PC-9 (cell line): ENCODE data around the gene EML6. TPM values are rescaled to one million over a fixed set of nuclear protein-coding genes. Genes with fewer than 3 reads are reported as not detected.

Experiments
- BruUV-seq: library from RNA; stranded (reverse); fragments of 400-500 nt; replicated peaks from 2 replicates; lab custom pipeline; 2021; lab: Mats Ljungman, UMichigan
- CTCF ChIA-PET: fragments of 300-600 bp; sonication (Branson Sonifier 250); formaldehyde crosslinking; loops from one replicate; lab custom pipeline; 2022; ENCODE audit warnings: antibody characterized with exemption; lab: Charles Lee
- POLR2A ChIA-PET: fragments of 300-600 bp; sonication (Branson Sonifier 250); formaldehyde crosslinking; loops from one replicate; lab custom pipeline; 2022; ENCODE audit warnings: antibody characterized with exemption; ENCODE audit not compliant: unreplicated experiment; lab: Charles Lee
- DNase-seq, 2 experiments: peaks; one replicate each; pipeline versions ENCODE4 v3.0.0 to v3.0.0-alpha.2; 2015 to 2022; ENCODE audit warnings: mixed read lengths in 1 of 2
- H2AFZ ChIP-seq: fragments of 200-600 bp; sonication (generic); 2 replicates; pipeline ENCODE4 v1.8.1; 2017; ENCODE audit warnings: antibody characterized with exemption
- H3F3A ChIP-seq: fragments of 200-600 bp; sonication (generic); 2 replicates; pipeline ENCODE4 v1.8.1; 2017; ENCODE audit warnings: antibody characterized with exemption, mild to moderate bottlenecking, low read depth; ENCODE audit not compliant: insufficient read depth
- H3K27ac ChIP-seq: fragments of 200-600 bp; sonication (generic); 2 replicates; pipeline ENCODE4 v1.6.1; 2016; ENCODE audit warnings: mixed run types
- H3K27me3 ChIP-seq: fragments of 200-600 bp; sonication (generic); 2 replicates; pipeline ENCODE4 v1.6.1; 2016; ENCODE audit warnings: low read depth, mixed run types; ENCODE audit not compliant: insufficient read depth
- H3K36me3 ChIP-seq: fragments of 200-600 bp; sonication (generic); 2 replicates; pipeline ENCODE4 v1.6.1; 2016; ENCODE audit warnings: low read depth, mixed run types
- H3K4me1 ChIP-seq: fragments of 200-600 bp; sonication (generic); replicated peaks from 2 replicates; pipeline ENCODE4 v1.6.1; 2016; ENCODE audit warnings: mixed run types; ENCODE audit not compliant: insufficient read depth
- H3K4me2 ChIP-seq: fragments of 200-600 bp; sonication (generic); 2 replicates; pipeline ENCODE4 v1.6.1; 2017; ENCODE audit warnings: mixed run types
- H3K4me3 ChIP-seq: fragments of 200-600 bp; sonication (generic); 2 replicates; pipeline ENCODE4 v1.6.1; 2016; ENCODE audit warnings: mixed run types
- H3K79me2 ChIP-seq: fragments of 200-600 bp; sonication (generic); 2 replicates; pipeline ENCODE4 v1.6.1; 2017; ENCODE audit warnings: low read depth, mixed run types
- H3K9me2 ChIP-seq: fragments of 200-600 bp; sonication (generic); 2 replicates; pipeline ENCODE4 v1.8.1; 2017; ENCODE audit warnings: mild to moderate bottlenecking; ENCODE audit not compliant: insufficient read depth
- H3K9me3 ChIP-seq: fragments of 200-600 bp; sonication (generic); 2 replicates; pipeline ENCODE4 v1.8.1; 2016; ENCODE audit warnings: low read depth; ENCODE audit not compliant: insufficient read depth
- H4K20me1 ChIP-seq: fragments of 200-600 bp; sonication (generic); 2 replicates; pipeline ENCODE4 v1.8.1; 2017; ENCODE audit not compliant: insufficient read depth
- CTCF ChIP-seq: fragments of 200-600 bp; sonication (generic); conservative IDR thresholded peaks from 2 replicates; pipeline ENCODE4 v1.6.1; 2017; ENCODE audit warnings: mixed run types, antibody characterized with exemption, mild to moderate bottlenecking, moderate library complexity
- EZH2 ChIP-seq: fragments of 200-600 bp; sonication (generic); IDR thresholded peaks from 2 replicates; pipeline ENCODE4 v1.8.0; 2017; ENCODE audit warnings: antibody characterized with exemption, low read depth
- intact Hi-C: fragments of 100-400 bp; cut with micrococcal nuclease; formaldehyde crosslinking; loops from one replicate; pipeline ENCODE4 v1.10.0; 2022; ENCODE audit not compliant: unreplicated experiment
- total RNA-seq: library from RNA; stranded (reverse); gene quantifications from 2 replicates; pipeline ENCODE4 v1.2.3, GENCODE V29; 2021

EML6 gene
- total RNA-seq, 1 experiment from 2014 or later = 3.7 TPM

- intact Hi-C loops = loop anchor here (5.0 to 10.0 kb wide), 2 partner anchors 114 to 214 kb away; partner anchors contain the start of genes CLHC1 and RPS27A
Observed at GRCh38 chr2:55018619-55019018, 295.2 kb downstream of the EML6 start.

GRCh38 chr2:55019526-55020258 is 296.2 kb downstream of the EML6 start:
- ChIA-PET POLR2A (interaction anchor here (0.6 kb wide), 1 partner anchor 10 kb away, joined by 5 read pairs; no protein-coding TSS in a partner anchor), CTCF (no interaction called here)
- H3K9me3 ChIP-seq = no peaks in the 10 kb centered on the region
- TF ChIP-seq CTCF = 0 out of 2 replicates have a peak, but pooled peaks have one; percentile 3
- no peak for TF ChIP-seq EZH2
- peaks cover 72% of the 10 kb centered on the region for H3K4me1 ChIP-seq
- H3F3A ChIP-seq = peaks cover 99% of the 10 kb centered on the region
- peaks cover 100% of the 10 kb centered on the region for H3K79me2 ChIP-seq
- peak overlapping the region; percentile 30 for H3K27ac ChIP-seq
- BruUV-seq = no TSS peak
- H3K36me3 ChIP-seq = peaks cover 49% of the 10 kb centered on the region
- H3K4me2 ChIP-seq = no peak overlapping the region
- H3K27me3 ChIP-seq = no peaks in the 10 kb centered on the region
- no peak overlapping the region for H3K4me3 ChIP-seq
- H4K20me1 ChIP-seq = peaks cover 100% of the 10 kb centered on the region
- intact Hi-C loops = loop anchor here (5.0 to 10.0 kb wide), 2 partner anchors 115 to 213 kb away; partner anchors contain the start of genes CLHC1 and RPS27A
- 0 out of 2 replicates have a peak, but pooled peaks cover 3% of the 10 kb centered on the region for H3K9me2 ChIP-seq
- peak in 1 of 2 experiments; percentile 61 for DNase-seq
- no peak overlapping the region for H2AFZ ChIP-seq

More at GRCh38 chr2:55018619-55019018, 295.2 kb downstream of the EML6 start:
- Histone ChIP-seq H3K4me2 (no peak overlapping the region), H3K79me2 (peaks cover 100% of the 10 kb centered on the region), H4K20me1 (peaks cover 100% of the 10 kb centered on the region), H3K9me2 (no peaks in the 10 kb centered on the region), H3K36me3 (peaks cover 46% of the 10 kb centered on the region), H3K9me3 (no peaks in the 10 kb centered on the region), H3F3A (peaks cover 100% of the 10 kb centered on the region), H3K4me3 (no peak overlapping the region), H3K4me1 (peaks cover 71% of the 10 kb centered on the region), H3K27me3 (no peaks in the 10 kb centered on the region), H3K27ac (peak overlapping the region; percentile 35; the same call in 1 of the 2 replicates), H2AFZ (no peak overlapping the region)
- POLR2A ChIA-PET = interaction anchor here (0.6 kb wide), 1 partner anchor 11 kb away, joined by 5 read pairs; no protein-coding TSS in a partner anchor
- no peak for DNase-seq
- CTCF ChIA-PET = interaction anchor here (0.7 kb wide), 1 partner anchor 157 kb away, joined by 4 read pairs; no protein-coding TSS in a partner anchor
- no peak for TF ChIP-seq EZH2
- TF ChIP-seq CTCF = no peak
- BruUV-seq = no TSS peak
